Heart left ventricle (tissue), 16 donors: ENCODE measurements around the gene EVL. TPM values are rescaled to one million over a fixed set of nuclear protein-coding genes. Genes with fewer than 3 reads are reported as not detected.
A peak's percentile ranks its signal among the peaks of the same experiment; 100 is the strongest.

ENCODE experiments used
- ATAC-seq, 4 donors: fragments of 200-7000 bp; cut with Tn5 transposase; one replicate each; pipeline ENCODE4 v1.9.1; 2020 to 2022; ENCODE audit warnings: moderate library complexity in 4 of 4, mild to moderate bottlenecking in 3 of 4, moderate number of reproducible peaks in 1 of 4
- DNase-seq, 5 donors: peaks; one replicate each; pipeline ENCODE4 v3.0.0-alpha.2; 2020
- H3K27ac ChIP-seq, 12 donors: fragments of 200-600 bp; sonication (generic) in 4 of 12; one replicate each; pipeline versions ENCODE4 v1.5.0 to v1.8.0; 2016 to 2022; ENCODE audit warnings: mild to moderate bottlenecking in 2 of 12
- H3K27me3 ChIP-seq, 9 donors: fragments of 200-600 bp; sonication (generic) in 2 of 9; one replicate each; pipeline versions ENCODE4 v1.5.1 to v1.8.0; 2016 to 2022; ENCODE audit warnings: mild to moderate bottlenecking in 3 of 9
- H3K36me3 ChIP-seq, 9 donors: fragments of 200-600 bp; sonication (generic) in 2 of 9; one replicate each; pipeline versions ENCODE4 v1.5.0 to v1.8.0; 2018 to 2022; ENCODE audit warnings: mild to moderate bottlenecking in 2 of 9
- H3K4me1 ChIP-seq, 12 donors: fragments of 200-600 bp; sonication (generic) in 4 of 12; one replicate each; pipeline versions ENCODE4 v1.5.0 to v1.8.0; 2016 to 2022; ENCODE audit warnings: mild to moderate bottlenecking in 3 of 12
- H3K4me3 ChIP-seq, 12 donors: fragments of 200-600 bp; sonication (generic) in 4 of 12; one replicate each; pipeline versions ENCODE4 v1.5.0 to v1.8.0; 2017 to 2022; ENCODE audit warnings: mild to moderate bottlenecking in 9 of 12, moderate library complexity in 4 of 12
- H3K9me3 ChIP-seq, 12 donors: fragments of 200-600 bp; sonication (generic) in 4 of 12; one replicate each; pipeline versions ENCODE4 v1.5.0 to v1.8.0; 2016 to 2022; ENCODE audit warnings: mild to moderate bottlenecking in 1 of 12
- CTCF ChIP-seq, 12 donors: fragments of 200-600 bp; sonication (generic) in 4 of 12; IDR thresholded peaks; one replicate each; pipeline versions ENCODE4 v1.5.0 to v1.8.0; 2018 to 2022; ENCODE audit warnings: antibody characterized with exemption in 12 of 12, mild to moderate bottlenecking in 5 of 12
- POLR2A ChIP-seq, 2 donors: fragments of 450-650 bp; IDR thresholded peaks; one replicate each; pipeline ENCODE4 v1.6.1; 2017; ENCODE audit warnings: antibody characterized with exemption in 2 of 2, mild to moderate bottlenecking in 2 of 2, moderate library complexity in 2 of 2
- WGBS, 4 donors: extraction: QIAGEN DNeasy Blood & Tissue Kit in 2 of 4; methylation state at CpG; one replicate each; pipeline versions ENCODE4 v1.1.5 to v1.1.7; 2013 to 2018; 5-methylcytosine and 5-hydroxymethylcytosine counted together
- intact Hi-C, 10 donors: fragments of 100-400 bp; cut with DNase I; formaldehyde crosslinking; loops; one replicate each; pipeline versions ENCODE4 v1.11.1 to v1.14.2; 2022
- polyA plus RNA-seq, 2 donors: library from polyadenylated mRNA; stranded (reverse); fragments of 200-250 nt; gene quantifications; one replicate each; pipeline ENCODE4 v1.2.3, GENCODE V29; 2013
- total RNA-seq, 9 donors: library from RNA; depleted of rRNA in 2 of 9; stranded (reverse); fragments of >200 nt in 2 of 9; fragmentation: NEBNext Ultra II Directional in 3 of 9; extraction: Animal tissue kit (Norgen Biotek cat#: 25700) in 3 of 9; gene quantifications; one replicate each; pipeline versions ENCODE4 v1.1.0 to v1.2.4, GENCODE V29; 2016 to 2023
- donor health status: ischemic (EF 13 %, LVEDD 7.1; RV severe dilation, severe dysfunction).
- donor health status: healthy with polysubstance abuse.
- donor health status: DM: no; HTN: yes; CAD: no.
- donor health status: DM: no; HTN: no; CAD: no.
- donor health status: ischemic (EF 25% LVEDD 6.9; RV normal size, moderate dysfunction).
- donor health status: ischemic (EF 25% LVEDD 5.7; RV mildly dilated, moderate dysfunction).
- donor health status: healthy.
- donor health status: DM: yes; HTN: yes; CAD: no.
- donor health status: ischemic (EF 35%, LVEDD 5.7; RV mildly dilated, moderate dysfunction).
- donor health status: nonischemic (EF 11% LVEDD 7.7; RV severe dilation, severe dysfunction).
- donor health status: DM: yes; HTN: yes; CAD: no.
- donor health status: PGD.
- donor health status: ischemic (EF 29% LVEDD 5.4; RV normal size, mild dysfunction).
- donor health status: nonischemic (EF 23%, LVEDD 6.1; RV moderate dilation, normal function).

EVL gene
- total and polyA plus RNA-seq, 11 donors, result 23.8 to 116 (median 39.9) TPM

DNA sequence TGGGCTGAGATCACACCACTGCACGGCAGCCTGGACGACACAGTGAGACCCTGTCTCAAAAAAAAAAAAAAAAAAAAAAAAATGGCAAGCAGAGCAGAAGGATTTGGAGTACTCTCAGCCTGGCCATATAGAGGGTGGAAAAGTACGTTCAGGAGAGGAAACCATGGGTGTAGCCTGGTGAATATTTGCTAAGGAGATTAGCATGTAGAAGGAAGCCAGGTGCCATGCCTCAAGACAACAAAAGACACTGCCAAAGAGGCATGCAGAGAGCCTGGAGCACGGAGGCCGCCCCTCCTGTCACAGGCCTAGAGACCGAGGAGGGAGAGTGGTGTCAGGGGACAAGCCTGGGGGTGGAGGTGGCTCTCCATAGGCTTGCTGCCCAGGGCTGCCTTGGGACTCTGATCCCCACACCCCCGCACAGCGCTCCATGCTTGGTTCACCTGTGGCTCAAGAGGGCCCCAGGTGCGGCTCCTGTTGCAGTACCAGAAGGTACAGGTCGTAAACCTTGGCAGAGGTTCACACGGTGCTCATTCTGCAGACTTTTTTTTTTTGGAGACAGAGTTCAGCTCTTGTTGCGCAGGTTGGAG is 122.1 kb downstream of the EVL start:
- intact Hi-C loops, result loop anchor here in 2 of 10 donors (2.0 to 5.0 kb wide), 2 partner anchors 75 kb away; no protein-coding TSS in a partner anchor
- H3K4me3 ChIP-seq, result no peak overlapping the region
- no peaks in the 10 kb centered on the region for H3K27me3 ChIP-seq
- no peaks in the 10 kb centered on the region for H3K36me3 ChIP-seq
- H3K4me1 ChIP-seq, result peaks cover 0 to 10% (median 7%) of the 10 kb centered on the region in 12 donors
- no peak overlapping the region for H3K27ac ChIP-seq
- TF ChIP-seq POLR2A (IDR thresholded peaks at IDR 0.05), result no peak
- no peak for TF ChIP-seq CTCF (IDR thresholded peaks at IDR 0.05)
- DNase-seq (no peak), ATAC-seq (peak in 1 of 4 donors; percentile 21)
- 78 to 91% (median 88%) methylated on average over 9 to 12 of the region's 12 CpGs for WGBS, 4 donors
- H3K9me3 ChIP-seq, result no peaks in the 10 kb centered on the region

DNA sequence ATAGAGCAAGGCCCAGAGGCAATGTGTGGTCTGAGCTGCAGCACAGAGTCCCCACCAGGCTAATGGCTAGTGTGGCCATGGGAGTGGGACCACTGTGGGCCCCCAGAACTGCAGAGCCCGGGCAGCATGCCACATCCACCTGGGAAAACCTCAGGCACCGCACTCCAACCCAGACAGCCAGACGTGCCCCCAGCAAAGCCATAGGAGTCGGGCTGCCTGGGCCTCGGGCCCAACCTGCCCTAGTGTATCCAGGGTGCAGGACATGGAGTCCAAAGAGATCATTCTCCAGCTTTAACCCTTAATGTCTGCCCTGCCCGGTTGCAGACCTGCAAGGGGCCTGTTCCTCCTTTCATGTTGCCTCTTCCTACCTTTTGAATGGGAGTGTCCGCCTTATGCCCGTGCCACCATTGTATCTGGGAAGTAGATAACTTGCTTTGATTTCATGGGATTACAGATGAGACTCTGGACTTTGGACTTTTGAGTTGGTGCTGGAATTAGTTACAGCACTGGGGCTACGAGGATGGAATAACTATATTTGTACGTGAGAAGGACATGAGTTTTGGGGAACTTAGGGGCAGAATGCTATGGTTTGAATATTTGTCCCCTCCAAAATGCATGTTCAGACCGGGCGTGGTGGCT is 123.3 kb downstream of the EVL start:
- H3K9me3 ChIP-seq, result no peaks in the 10 kb centered on the region
- WGBS, 4 donors, result 88 to 94% (median 91%) methylated on average over 7 to 12 of the region's 12 CpGs
- ATAC-seq, result no peak
- intact Hi-C loops, result loop anchor here in 1 of 10 donors (5.0 kb wide), 1 partner anchor 76 kb away; no protein-coding TSS in a partner anchor
- H3K36me3 ChIP-seq, result no peaks in the 10 kb centered on the region
- H3K27ac ChIP-seq, result no peak overlapping the region
- no peak overlapping the region for H3K4me3 ChIP-seq
- TF ChIP-seq POLR2A (IDR thresholded peaks at IDR 0.05) (no peak), CTCF (IDR thresholded peaks at IDR 0.05) (no peak)
- H3K27me3 ChIP-seq, result no peaks in the 10 kb centered on the region
- DNase-seq, result no peak
- peaks cover 0 to 20% (median 13%) of the 10 kb centered on the region in 12 donors for H3K4me1 ChIP-seq

DNA sequence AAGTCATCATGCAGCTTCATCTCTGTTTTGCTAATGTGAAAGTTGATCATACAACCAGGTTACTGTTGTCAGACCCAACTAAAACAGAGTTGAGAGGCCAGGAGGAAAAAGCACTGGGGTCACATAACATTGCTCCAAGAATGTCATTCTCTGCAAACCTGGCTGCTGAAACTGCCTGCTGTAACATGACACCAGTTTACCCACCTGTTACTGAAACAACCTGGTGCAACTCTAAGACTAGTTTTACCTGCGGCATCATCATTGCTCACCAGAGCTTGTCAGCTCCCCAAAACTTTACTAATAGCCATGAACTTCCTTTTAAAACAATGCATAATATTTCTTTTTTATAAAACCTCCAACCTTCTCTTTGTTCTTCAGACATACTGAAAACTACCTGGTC is 124.9 kb downstream of the EVL start:
- intact Hi-C loops, result loop anchor here in 8 of 10 donors (5.0 to 10.0 kb wide), 4 partner anchors 68 to 208 kb away; no protein-coding TSS in a partner anchor
- ATAC-seq, result no peak
- peaks cover 0 to 21% (median 14%) of the 10 kb centered on the region in 12 donors for H3K4me1 ChIP-seq

More for the DNA sequence above, 124.9 kb downstream of the EVL start:
- Histone ChIP-seq H3K36me3 (no peaks in the 10 kb centered on the region), H3K4me3 (no peak overlapping the region), H3K27me3 (no peaks in the 10 kb centered on the region), H3K9me3 (no peaks in the 10 kb centered on the region), H3K27ac (no peak overlapping the region)
- no peak for TF ChIP-seq CTCF (IDR thresholded peaks at IDR 0.05)
- no peak for TF ChIP-seq POLR2A (IDR thresholded peaks at IDR 0.05)
- 96 to 99% (median 97%) methylated on average over 1 of the region's 1 CpG for WGBS, 4 donors
- DNase-seq, result no peak
